K562 (cell line): ENCODE data around the gene RACGAP1. TPM values are rescaled to one million over a fixed set of nuclear protein-coding genes. Genes with fewer than 3 reads are reported as not detected.
"Not testable (repeated sequence)": the region's sequence is repeated elsewhere in the genome, so short reads cannot be mapped to it uniquely, and the experiment has no call there.

Experiments
- ATAC-seq: fragments of 200-7000 bp; cut with Tn5 transposase; 3 replicates; pipeline ENCODE4 v1.9.1; 2020; ENCODE audit warnings: moderate library complexity
- BruUV-seq: library from RNA; stranded (reverse); fragments of 400-500 nt; replicated peaks from 2 replicates; lab custom pipeline; 2021; lab: Mats Ljungman, UMichigan
- CTCF ChIA-PET: fragments of 300-600 bp; formaldehyde crosslinking; extraction: SDS; loops from one replicate; lab custom pipeline; 2021; ENCODE audit warnings: low intra/inter-chr PET ratio; lab: Yijun Ruan, JAX
- POLR2A ChIA-PET: fragments of 300-600, 350-650 bp; sonication (Branson Sonifier 250); formaldehyde crosslinking; extraction: SDS; loops from one replicate; lab custom pipeline; 2021; ENCODE audit warnings: antibody characterized with exemption, inconsistent platforms; lab: Yijun Ruan, JAX
- DNase-seq, 4 experiments: peaks; one replicate each; pipeline versions ENCODE4 v3.0.0 to v3.0.0-alpha.2; 2011 to 2018; ENCODE audit warnings: low spot score in 3 of 4, mixed read lengths in 3 of 4; ENCODE audit errors: extremely low read depth in 1 of 4
- FAIRE-seq: peaks from 2 replicates; lab custom pipeline; 2011; peaks lifted over from hg19 to GRCh38; lab: Jason Lieb, UNC
- H2AFZ ChIP-seq: 2 replicates; pipeline ENCODE4 v1.6.0; 2011; ENCODE audit warnings: low read depth, low read length, control low read depth, inconsistent platforms
- H3K27ac ChIP-seq: fragments of 200-600 bp; 3 replicates; pipeline ENCODE4 v1.8.0; 2011; ENCODE audit warnings: low read depth, mild to moderate bottlenecking, control low read depth, inconsistent platforms, low read length, moderate library complexity, mixed read lengths; ENCODE audit errors: extremely low read depth
- H3K27me3 ChIP-seq, 2 experiments: fragments of 300-600 bp in 1 of 2; 2 replicates in 1 of 2; 3 replicates in 1 of 2; pipeline versions ENCODE4 v1.6.0 to v1.8.0; 2011; ENCODE audit warnings: inconsistent platforms in 2 of 2, low read length in 2 of 2, mild to moderate bottlenecking in 1 of 2, mixed read lengths in 1 of 2, moderate library complexity in 1 of 2; ENCODE audit not compliant: control insufficient read depth in 2 of 2, insufficient read depth in 2 of 2
- H3K36me3 ChIP-seq: fragments of 300-600 bp; 3 replicates; pipeline ENCODE4 v1.8.0; 2011; ENCODE audit warnings: mild to moderate bottlenecking, low read length, inconsistent platforms; ENCODE audit not compliant: control insufficient read depth, insufficient read depth
- H3K4me1 ChIP-seq, 2 experiments: fragments of 200-600 bp in 1 of 2; replicated peaks in 1 of 2; 2 replicates in 1 of 2; 3 replicates in 1 of 2; pipeline versions ENCODE4 v1.5.1 to v1.8.0; 2011; ENCODE audit warnings: inconsistent platforms in 2 of 2, low read length in 2 of 2, mild to moderate bottlenecking in 1 of 2, mixed read lengths in 1 of 2, moderate library complexity in 1 of 2; ENCODE audit not compliant: control insufficient read depth in 2 of 2, insufficient read depth in 2 of 2
- H3K4me2 ChIP-seq: 2 replicates; pipeline ENCODE4 v1.6.1; 2011; ENCODE audit warnings: low read length, control low read depth, inconsistent platforms, mixed read lengths; ENCODE audit not compliant: insufficient read depth
- H3K4me3 ChIP-seq: fragments of 200-600 bp; sonication (generic), shearing (Covaris generic); 2 replicates; pipeline ENCODE4 v1.5.1; 2016; ENCODE audit warnings: control low read depth, inconsistent platforms
- H3K79me2 ChIP-seq: fragments of 200-600 bp; 3 replicates; pipeline ENCODE4 v1.8.0; 2011; ENCODE audit warnings: low read length, inconsistent platforms; ENCODE audit not compliant: control insufficient read depth, insufficient read depth
- H3K9ac ChIP-seq, 2 experiments: 2 replicates each; pipeline versions ENCODE4 v1.6.0 to v1.6.1; 2011; ENCODE audit warnings: low read depth in 2 of 2, low read length in 2 of 2, control low read depth in 1 of 2, inconsistent platforms in 1 of 2, mild to moderate bottlenecking in 1 of 2, mixed read lengths in 1 of 2; ENCODE audit not compliant: insufficient read depth in 1 of 2
- H3K9me1 ChIP-seq: one replicate; pipeline ENCODE4 v1.6.0; 2011; ENCODE audit warnings: inconsistent platforms, mild to moderate bottlenecking, low read length, moderate library complexity; ENCODE audit not compliant: control insufficient read depth, insufficient read depth
- H3K9me3 ChIP-seq: replicated peaks from 2 replicates; pipeline ENCODE4 v1.5.1; 2011; ENCODE audit warnings: low read depth, low read length, inconsistent platforms; ENCODE audit not compliant: control insufficient read depth, insufficient read depth
- H4K20me1 ChIP-seq: replicated peaks from 2 replicates; pipeline ENCODE4 v1.6.1; 2011; ENCODE audit warnings: low read length, inconsistent platforms, mixed read lengths; ENCODE audit not compliant: control insufficient read depth, insufficient read depth
- CEBPB ChIP-seq: fragments of 450-650 bp; IDR thresholded peaks from 2 replicates; pipeline ENCODE4 v1.6.1; 2016; ENCODE audit warnings: missing genetic modification characterization, missing compliant biosample characterization
- L3MBTL2 ChIP-seq: fragments of 450-650 bp; IDR thresholded peaks from 2 replicates; pipeline ENCODE4 v1.6.1; 2016; ENCODE audit warnings: mild to moderate bottlenecking, moderate library complexity
- WGBS: fragments of 100-300 bp; shearing (Covaris generic); methylation state at CpG from one replicate; pipeline ENCODE4 v1.1.6; 2016; ENCODE audit warnings: low coverage, mixed read lengths; ENCODE audit not compliant: insufficient coverage; ENCODE audit errors: missing lambda C conversion rate; 5-methylcytosine and 5-hydroxymethylcytosine counted together
- in situ Hi-C: fragments of 300-500 bp; cut with MboI; formaldehyde crosslinking; loops from 4 replicates; pipeline ENCODE4 v1.15.0; 2018; ENCODE audit warnings: inconsistent platforms, mixed read lengths
- intact Hi-C: fragments of 100-400 bp; cut with micrococcal nuclease; formaldehyde crosslinking; loops from 2 replicates; pipeline ENCODE4 v1.14.2; 2022
- polyA plus RNA-seq, 8 experiments: library from polyadenylated mRNA; depleted of rRNA in 4 of 8; stranded (reverse) in 5 of 8; unstranded in 3 of 8; fragments of >200 nt; fragmentation: Nextera tagmentation in 2 of 8; fragmentation: Illumina TruSeq in 1 of 8; extraction: Ambion mirVana in 2 of 8; extraction: Trizol in 1 of 8; gene quantifications; 2 replicates each; pipeline versions ENCODE4 v1.2.1 to v1.2.3, GENCODE V29; 2011 to 2014; ENCODE audit warnings: inconsistent platforms in 1 of 8, missing spikeins in 1 of 8
- total RNA-seq, 7 experiments: library from RNA; depleted of rRNA in 6 of 7; stranded (reverse); fragments of >200 nt in 6 of 7; fragmentation: Illumina TruSeq in 2 of 7; extraction: Trizol in 2 of 7; gene quantifications; 2 replicates each; pipeline versions ENCODE4 v1.2.1 to v1.2.3, GENCODE V29; 2011 to 2021; ENCODE audit warnings: low replicate concordance in 1 of 7
- TF ChIP-seq, protein P1 (sequence below): sonication (generic); formaldehyde crosslinking; IDR thresholded peaks from 2 replicates; pipeline ENCODE4 v1.8.1; 2023; ENCODE audit warnings: mild to moderate bottlenecking, missing genetic modification reagents

RACGAP1 gene
- total and polyA plus RNA-seq, 9 of the 15 experiments (the other 6 are each of a cell fraction or from before 2014, with no cell fraction given) = 56.4 to 92.9 (median 71.8) TPM

GRCh38 chr12:50030449-50030848, 5.2 kb upstream of the RACGAP1 start:
- intact Hi-C loops, H3K27me3 ChIP-seq, FAIRE-seq, H3K9me1 ChIP-seq, H3K4me2 ChIP-seq: not testable (repeated sequence)
- WGBS = 57% methylated on average over 9 of the region's 9 CpGs
- POLR2A ChIA-PET = interaction anchor here (1.1 to 1.6 kb wide), 2 partner anchors 9 to 204 kb away, joined by 4 to 5 read pairs; no protein-coding TSS in a partner anchor
- peak; percentile 60 for TF ChIP-seq CEBPB
- TF ChIP-seq, protein P1, sequence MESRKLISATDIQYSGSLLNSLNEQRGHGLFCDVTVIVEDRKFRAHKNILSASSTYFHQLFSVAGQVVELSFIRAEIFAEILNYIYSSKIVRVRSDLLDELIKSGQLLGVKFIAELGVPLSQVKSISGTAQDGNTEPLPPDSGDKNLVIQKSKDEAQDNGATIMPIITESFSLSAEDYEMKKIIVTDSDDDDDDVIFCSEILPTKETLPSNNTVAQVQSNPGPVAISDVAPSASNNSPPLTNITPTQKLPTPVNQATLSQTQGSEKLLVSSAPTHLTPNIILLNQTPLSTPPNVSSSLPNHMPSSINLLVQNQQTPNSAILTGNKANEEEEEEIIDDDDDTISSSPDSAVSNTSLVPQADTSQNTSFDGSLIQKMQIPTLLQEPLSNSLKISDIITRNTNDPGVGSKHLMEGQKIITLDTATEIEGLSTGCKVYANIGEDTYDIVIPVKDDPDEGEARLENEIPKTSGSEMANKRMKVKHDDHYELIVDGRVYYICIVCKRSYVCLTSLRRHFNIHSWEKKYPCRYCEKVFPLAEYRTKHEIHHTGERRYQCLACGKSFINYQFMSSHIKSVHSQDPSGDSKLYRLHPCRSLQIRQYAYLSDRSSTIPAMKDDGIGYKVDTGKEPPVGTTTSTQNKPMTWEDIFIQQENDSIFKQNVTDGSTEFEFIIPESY (CRISPR knock-in tag) = peak; percentile 88
- TF ChIP-seq L3MBTL2 = 0 out of 2 replicates have a peak, but pooled peaks have one; percentile 21
- TF ChIP-seq, all 486 proteins: peak for 3; not testable (repeated sequence) for 483
- peaks cover 7 to 12% of the 10 kb centered on the region in 2 experiments; a peak in 3 of 5 replicates for H3K4me1 ChIP-seq
- CTCF ChIA-PET, H3K9me3 ChIP-seq, BruUV-seq, ATAC-seq, H3K27ac ChIP-seq, H3K9ac ChIP-seq, H3K36me3 ChIP-seq, H4K20me1 ChIP-seq, DNase-seq, in situ Hi-C loops, H2AFZ ChIP-seq, H3K4me3 ChIP-seq, H3K79me2 ChIP-seq: not testable (repeated sequence)
